ENCODE results near the gene SLC7A4. TPM values are rescaled to one million over a fixed set of nuclear protein-coding genes. Genes with fewer than 3 reads are reported as not detected.

SLC7A4 gene
- polyA plus RNA-seq (2012; ENCODE audit: low read depth, missing spikeins), result 0.05 TPM

- FAIRE-seq (no peak), DNase-seq (ENCODE audit: insufficient read length, low spot score) (no peak)
- TF ChIP-seq POLR2A (IDR thresholded peaks at IDR 0.05; ENCODE audit: low read depth, low read length) (no peak), POU2F2 (IDR thresholded peaks at IDR 0.05; ENCODE audit: low read depth, low read length) (no peak), POLR2AphosphoS5 (IDR thresholded peaks at IDR 0.05; ENCODE audit: low read depth, low read length) (no peak), TAF1 (IDR thresholded peaks at IDR 0.05; ENCODE audit: low read depth, low read length) (no peak), SPI1 (IDR thresholded peaks at IDR 0.05; ENCODE audit: low read depth, low read length) (no peak), PAX5 (IDR thresholded peaks at IDR 0.05; ENCODE audit: insufficient read depth, low read length, severe bottlenecking) (no peak)
Measured at GRCh38 chr22:21032037-21032867, at the start of gene SLC7A4. Gene SLC7A4 (minus strand): TSS chr22:21032561. CDS start chr22:21031812, 749 bp downstream.

- TF ChIP-seq POU2F2 (IDR thresholded peaks at IDR 0.05; ENCODE audit: low read depth, low read length) (no peak), SPI1 (IDR thresholded peaks at IDR 0.05; ENCODE audit: low read depth, low read length) (no peak), POLR2AphosphoS5 (IDR thresholded peaks at IDR 0.05; ENCODE audit: low read depth, low read length) (no peak), POLR2A (IDR thresholded peaks at IDR 0.05; ENCODE audit: low read depth, low read length) (no peak), TAF1 (IDR thresholded peaks at IDR 0.05; ENCODE audit: low read depth, low read length) (no peak), PAX5 (IDR thresholded peaks at IDR 0.05; ENCODE audit: insufficient read depth, low read length, severe bottlenecking) (no peak)
- FAIRE-seq (no peak), DNase-seq (ENCODE audit: insufficient read length, low spot score) (no peak)
Measured at GRCh38 chr22:21080435-21081137, 48.2 kb upstream of the SLC7A4 start.

GRCh38 chr22:21079493-21079892 lies 47.1 kb upstream of the SLC7A4 start:
- no peak for TF ChIP-seq PAX5 (IDR thresholded peaks at IDR 0.05; ENCODE audit: insufficient read depth, low read length, severe bottlenecking)
- no peak for TF ChIP-seq TAF1 (IDR thresholded peaks at IDR 0.05; ENCODE audit: low read depth, low read length)
- TF ChIP-seq POLR2A (IDR thresholded peaks at IDR 0.05; ENCODE audit: low read depth, low read length), result no peak
- TF ChIP-seq POU2F2 (IDR thresholded peaks at IDR 0.05; ENCODE audit: low read depth, low read length), result no peak
- TF ChIP-seq SPI1 (IDR thresholded peaks at IDR 0.05; ENCODE audit: low read depth, low read length), result no peak
- TF ChIP-seq POLR2AphosphoS5 (IDR thresholded peaks at IDR 0.05; ENCODE audit: low read depth, low read length), result no peak
- FAIRE-seq, result no peak
- DNase-seq (ENCODE audit: insufficient read length, low spot score), result no peak

GRCh38 chr22:21078916-21079315 lies 46.6 kb upstream of the SLC7A4 start:
- DNase-seq (ENCODE audit: insufficient read length, low spot score), result no peak
- FAIRE-seq, result no peak
- no peak for TF ChIP-seq POU2F2 (IDR thresholded peaks at IDR 0.05; ENCODE audit: low read depth, low read length)
- TF ChIP-seq SPI1 (IDR thresholded peaks at IDR 0.05; ENCODE audit: low read depth, low read length), result no peak
- no peak for TF ChIP-seq POLR2A (IDR thresholded peaks at IDR 0.05; ENCODE audit: low read depth, low read length)
- no peak for TF ChIP-seq POLR2AphosphoS5 (IDR thresholded peaks at IDR 0.05; ENCODE audit: low read depth, low read length)
- no peak for TF ChIP-seq TAF1 (IDR thresholded peaks at IDR 0.05; ENCODE audit: low read depth, low read length)
- TF ChIP-seq PAX5 (IDR thresholded peaks at IDR 0.05; ENCODE audit: insufficient read depth, low read length, severe bottlenecking), result no peak

GRCh38 chr22:21077884-21078508 lies 45.6 kb upstream of the SLC7A4 start:
- TF ChIP-seq TAF1 (IDR thresholded peaks at IDR 0.05; ENCODE audit: low read depth, low read length), result no peak
- TF ChIP-seq POLR2A (IDR thresholded peaks at IDR 0.05; ENCODE audit: low read depth, low read length), result no peak
- TF ChIP-seq POU2F2 (IDR thresholded peaks at IDR 0.05; ENCODE audit: low read depth, low read length), result no peak
- no peak for TF ChIP-seq SPI1 (IDR thresholded peaks at IDR 0.05; ENCODE audit: low read depth, low read length)
- TF ChIP-seq POLR2AphosphoS5 (IDR thresholded peaks at IDR 0.05; ENCODE audit: low read depth, low read length), result no peak
- DNase-seq (ENCODE audit: insufficient read length, low spot score) (no peak), FAIRE-seq (no peak)

- no peak for TF ChIP-seq POU2F2 (IDR thresholded peaks at IDR 0.05; ENCODE audit: low read depth, low read length)
- TF ChIP-seq PAX5 (IDR thresholded peaks at IDR 0.05; ENCODE audit: insufficient read depth, low read length, severe bottlenecking), result no peak
- no peak for TF ChIP-seq POLR2AphosphoS5 (IDR thresholded peaks at IDR 0.05; ENCODE audit: low read depth, low read length)
- no peak for TF ChIP-seq POLR2A (IDR thresholded peaks at IDR 0.05; ENCODE audit: low read depth, low read length)
- TF ChIP-seq SPI1 (IDR thresholded peaks at IDR 0.05; ENCODE audit: low read depth, low read length), result no peak
- TF ChIP-seq TAF1 (IDR thresholded peaks at IDR 0.05; ENCODE audit: low read depth, low read length), result no peak
- DNase-seq (ENCODE audit: insufficient read length, low spot score) (no peak), FAIRE-seq (no peak)
Measured at GRCh38 chr22:21076912-21077625, 44.7 kb upstream of the SLC7A4 start.

GRCh38 chr22:21075516-21076138 lies 43.3 kb upstream of the SLC7A4 start:
- no peak for FAIRE-seq
- DNase-seq (ENCODE audit: insufficient read length, low spot score), result no peak
- TF ChIP-seq POLR2AphosphoS5 (IDR thresholded peaks at IDR 0.05; ENCODE audit: low read depth, low read length), result no peak
- no peak for TF ChIP-seq PAX5 (IDR thresholded peaks at IDR 0.05; ENCODE audit: insufficient read depth, low read length, severe bottlenecking)
- no peak for TF ChIP-seq POLR2A (IDR thresholded peaks at IDR 0.05; ENCODE audit: low read depth, low read length)
- TF ChIP-seq TAF1 (IDR thresholded peaks at IDR 0.05; ENCODE audit: low read depth, low read length), result no peak
- TF ChIP-seq SPI1 (IDR thresholded peaks at IDR 0.05; ENCODE audit: low read depth, low read length), result no peak
- TF ChIP-seq POU2F2 (IDR thresholded peaks at IDR 0.05; ENCODE audit: low read depth, low read length), result no peak

- no peak for DNase-seq (ENCODE audit: insufficient read length, low spot score)
- TF ChIP-seq POLR2A (IDR thresholded peaks at IDR 0.05; ENCODE audit: low read depth, low read length) (no peak), PAX5 (IDR thresholded peaks at IDR 0.05; ENCODE audit: insufficient read depth, low read length, severe bottlenecking) (no peak), POU2F2 (IDR thresholded peaks at IDR 0.05; ENCODE audit: low read depth, low read length) (no peak), SPI1 (IDR thresholded peaks at IDR 0.05; ENCODE audit: low read depth, low read length) (no peak), TAF1 (IDR thresholded peaks at IDR 0.05; ENCODE audit: low read depth, low read length) (no peak), POLR2AphosphoS5 (IDR thresholded peaks at IDR 0.05; ENCODE audit: low read depth, low read length) (no peak)
- FAIRE-seq, result no peak
Measured at GRCh38 chr22:21074102-21074715, 41.8 kb upstream of the SLC7A4 start.

All from GM12891 (cell line).